Measurements from ENCODE around the gene HOXC6. TPM values are rescaled to one million over a fixed set of nuclear protein-coding genes. Genes with fewer than 3 reads are reported as not detected.
"Not testable (repeated sequence)": the region's sequence is repeated elsewhere in the genome, so short reads cannot be mapped to it uniquely, and the experiment has no call there.

The HOXC6 gene
- total RNA-seq, 1 donor from 2014 or later = not detected

GRCh38 chr12:54038284-54038870, 10.1 kb downstream of the HOXC6 start:
- FAIRE-seq = no peak
- DNase-seq (ENCODE audit: low spot score in 2 of 2) = no peak

DNA sequence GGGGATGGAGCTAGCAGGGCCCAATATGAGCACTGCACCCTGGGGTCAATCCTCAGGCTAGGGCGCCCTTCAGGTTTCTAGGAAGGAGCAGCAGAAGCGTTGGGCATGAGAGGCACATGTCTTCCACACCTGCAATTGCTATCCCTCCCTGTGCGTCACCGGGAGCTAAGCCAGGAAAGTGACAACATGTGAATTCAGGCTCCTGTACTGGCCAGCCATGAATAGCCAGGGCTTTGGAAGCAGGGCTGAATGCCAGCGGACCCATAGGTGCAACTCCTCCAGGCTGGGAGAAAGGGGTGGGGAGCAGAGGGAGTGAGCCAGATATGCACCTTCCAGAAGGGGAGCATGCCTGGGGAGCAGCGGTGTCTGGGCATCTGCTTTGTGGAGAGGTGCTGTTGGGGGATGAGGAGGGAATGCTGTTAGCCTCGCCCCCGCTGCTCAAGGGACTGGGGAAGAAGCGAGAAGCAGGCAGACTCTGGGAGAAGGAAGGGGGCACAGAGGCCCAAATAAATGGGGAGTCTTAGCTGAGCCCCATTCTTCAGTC, 10.7 kb downstream of the HOXC6 start:
- DNase-seq (ENCODE audit: low spot score in 2 of 2) (no peak), FAIRE-seq (no peak)

DNA sequence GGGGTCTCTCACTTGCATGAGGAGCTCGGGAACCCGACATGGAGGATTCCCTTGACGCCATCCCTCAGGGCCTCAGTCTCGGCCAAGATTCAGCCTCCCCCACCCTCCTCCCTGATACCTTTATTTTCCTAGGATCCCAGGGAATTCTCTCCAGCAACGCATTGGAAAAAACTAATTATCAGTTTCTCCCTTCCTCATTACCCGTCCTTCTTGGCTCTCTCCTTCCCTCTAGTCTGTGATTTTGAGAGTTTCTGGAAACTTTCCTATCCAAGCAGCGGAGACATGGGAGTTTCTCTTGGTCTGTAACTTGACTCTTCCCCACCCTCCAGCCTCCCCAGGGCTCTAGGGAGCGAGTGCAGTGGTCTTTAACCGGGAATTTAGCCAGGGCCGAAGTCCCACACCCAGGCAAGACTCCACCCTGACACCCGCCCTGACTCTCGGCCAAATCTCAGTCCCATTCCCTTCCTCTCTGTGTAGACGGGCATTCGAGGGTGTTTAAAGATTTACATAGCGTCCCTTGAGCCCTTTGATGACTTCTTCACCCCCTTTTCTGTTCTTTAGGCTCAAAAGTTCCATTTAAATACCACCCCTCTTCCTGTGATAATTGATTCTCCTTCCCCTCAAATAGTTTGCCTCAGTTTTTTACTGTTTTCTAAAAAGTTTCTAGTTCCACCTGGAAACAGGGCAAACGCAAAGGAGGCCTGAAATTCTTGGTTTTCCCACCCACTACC, 11.3 kb downstream of the HOXC6 start:
- no peak for FAIRE-seq
- no peak for DNase-seq (ENCODE audit: low spot score in 2 of 2)

- FAIRE-seq (no peak), DNase-seq (ENCODE audit: low spot score in 2 of 2) (no peak)
Measured at GRCh38 chr12:54040148-54040494, 11.9 kb downstream of the HOXC6 start.

DNA sequence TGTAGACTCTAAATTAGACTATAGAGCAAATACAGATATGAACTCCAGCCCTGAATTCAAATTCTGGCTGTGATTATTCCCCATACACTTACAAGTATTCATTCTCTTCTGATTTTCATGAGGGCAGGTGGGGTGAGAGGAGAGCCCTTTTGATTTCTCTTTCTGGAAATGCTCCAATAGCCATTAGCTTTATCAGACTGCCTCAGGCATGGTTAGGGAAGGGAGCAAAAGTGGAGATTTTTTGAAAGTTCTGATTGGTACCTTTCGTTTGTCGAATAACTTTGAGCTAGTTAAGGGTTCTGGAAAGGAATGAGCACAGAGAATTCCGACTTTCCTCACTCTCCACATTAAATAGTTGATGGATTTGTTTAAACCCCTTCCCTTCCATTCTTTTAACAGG, 12.4 kb downstream of the HOXC6 start:
- DNase-seq (ENCODE audit: low spot score in 2 of 2) = no peak
- FAIRE-seq = no peak

GRCh38 chr12:54041097-54041690, 13.0 kb downstream of the HOXC6 start:
- DNase-seq (ENCODE audit: low spot score in 2 of 2) (no peak), FAIRE-seq (no peak)

GRCh38 chr12:54042033-54042432, 13.8 kb downstream of the HOXC6 start:
- DNase-seq (ENCODE audit: low spot score in 2 of 2); FAIRE-seq: not testable (repeated sequence)

- FAIRE-seq (no peak), DNase-seq (ENCODE audit: low spot score in 2 of 2) (no peak)
Measured at GRCh38 chr12:54042970-54043853, 15.0 kb downstream of the HOXC6 start.

DNA sequence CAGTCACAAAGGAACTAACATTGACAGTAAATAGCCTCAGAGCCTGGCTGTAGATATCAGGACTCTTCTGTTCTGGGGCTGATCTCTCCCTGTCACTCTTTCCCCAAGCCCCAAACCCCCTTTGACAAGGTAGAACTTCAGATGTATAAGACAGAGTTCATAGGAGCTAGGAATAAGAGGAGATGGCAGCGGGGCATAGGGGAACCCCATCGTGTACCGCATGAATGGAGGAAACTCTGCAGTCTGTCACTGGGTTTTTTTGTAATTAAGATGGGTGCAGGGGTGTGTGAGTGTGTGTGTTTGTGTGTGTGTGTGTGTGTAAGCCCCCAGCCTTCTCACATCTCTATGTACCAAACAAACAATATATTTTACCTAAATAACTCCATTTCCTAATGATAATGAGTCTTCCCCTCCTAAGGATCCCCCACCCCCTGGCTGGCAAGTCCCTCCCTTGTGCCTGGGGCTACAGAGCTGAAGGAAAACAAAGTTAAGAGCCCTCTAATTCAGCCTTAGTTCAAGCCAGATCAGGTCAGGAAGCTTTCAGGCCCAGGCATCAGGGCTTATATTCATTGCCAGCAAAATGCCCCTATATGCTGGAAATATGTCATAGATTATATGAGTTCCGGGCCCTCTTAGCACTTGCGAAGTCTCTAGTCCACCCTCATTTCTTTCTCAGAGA, 16.3 kb downstream of the HOXC6 start:
- DNase-seq (ENCODE audit: low spot score in 2 of 2) = no peak
- FAIRE-seq = no peak

DNA sequence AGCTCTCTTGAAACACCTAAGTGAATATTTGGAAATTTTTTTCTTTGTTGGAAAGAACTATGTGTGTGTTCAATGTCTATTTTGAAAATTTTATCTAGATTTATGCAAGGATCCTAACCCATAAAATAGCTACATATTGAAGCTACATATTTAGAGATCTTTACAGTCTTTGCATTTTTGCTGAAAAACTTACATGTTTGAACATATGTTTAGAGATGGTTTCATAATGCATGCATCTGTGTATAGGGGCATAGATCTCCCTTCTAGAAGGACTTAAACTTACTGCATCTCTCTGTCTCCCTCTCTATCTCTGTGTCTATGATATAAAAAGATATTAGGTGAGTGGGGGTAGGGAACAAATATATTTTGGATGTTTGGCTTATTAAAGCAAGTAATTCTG, 17.2 kb downstream of the HOXC6 start:
- DNase-seq (ENCODE audit: low spot score in 2 of 2) = no peak
- FAIRE-seq = no peak

DNA sequence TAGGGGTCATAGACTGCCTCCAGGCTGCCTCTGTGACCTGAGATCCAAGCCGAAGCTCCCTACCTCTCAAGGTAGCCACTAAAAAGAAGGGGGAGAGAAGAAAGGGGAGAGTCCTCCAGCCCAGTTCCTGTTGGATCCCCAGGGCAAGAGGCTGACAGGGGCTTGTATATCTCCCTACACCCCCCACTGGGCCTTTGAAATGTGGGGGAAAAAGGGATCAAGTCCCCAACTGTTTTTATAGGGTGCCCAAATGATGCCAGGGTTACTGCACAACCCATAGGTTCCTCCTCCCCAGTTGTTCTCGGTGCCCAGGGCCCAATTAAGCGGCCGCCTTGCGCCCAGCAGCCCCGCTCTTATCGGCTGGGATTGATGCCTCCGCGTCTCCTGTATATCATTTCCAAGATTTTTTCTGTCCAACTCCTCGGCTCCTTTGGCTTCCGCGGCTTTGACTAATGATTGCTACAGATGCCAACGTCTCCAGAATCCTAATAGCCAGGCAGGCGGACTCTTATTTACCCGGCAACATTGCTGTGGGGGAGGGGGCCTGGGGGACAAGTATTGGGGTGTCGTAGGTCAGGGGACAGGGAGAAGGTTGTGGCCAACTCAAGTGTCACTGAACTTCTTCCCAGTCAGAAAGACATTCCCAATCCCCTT, 17.8 kb downstream of the HOXC6 start:
- DNase-seq (ENCODE audit: low spot score in 2 of 2) (no peak), FAIRE-seq (no peak)

- FAIRE-seq = no peak
Measured at GRCh38 chr12:54046809-54047159, 18.5 kb downstream of the HOXC6 start.

GRCh38 chr12:54047160-54047963, 19.1 kb downstream of the HOXC6 start:
- FAIRE-seq (no peak), DNase-seq (ENCODE audit: low spot score in 2 of 2) (no peak)

More at GRCh38 chr12:54046809-54047159, 18.5 kb downstream of the HOXC6 start:
- DNase-seq (ENCODE audit: low spot score in 2 of 2) = no peak

GRCh38 chr12:54047964-54048303, 19.7 kb downstream of the HOXC6 start:
- FAIRE-seq (no peak), DNase-seq (ENCODE audit: low spot score in 2 of 2) (no peak)

GRCh38 chr12:54048406-54049093, 20.3 kb downstream of the HOXC6 start:
- DNase-seq (ENCODE audit: low spot score in 2 of 2) (no peak), FAIRE-seq (no peak)

DNA sequence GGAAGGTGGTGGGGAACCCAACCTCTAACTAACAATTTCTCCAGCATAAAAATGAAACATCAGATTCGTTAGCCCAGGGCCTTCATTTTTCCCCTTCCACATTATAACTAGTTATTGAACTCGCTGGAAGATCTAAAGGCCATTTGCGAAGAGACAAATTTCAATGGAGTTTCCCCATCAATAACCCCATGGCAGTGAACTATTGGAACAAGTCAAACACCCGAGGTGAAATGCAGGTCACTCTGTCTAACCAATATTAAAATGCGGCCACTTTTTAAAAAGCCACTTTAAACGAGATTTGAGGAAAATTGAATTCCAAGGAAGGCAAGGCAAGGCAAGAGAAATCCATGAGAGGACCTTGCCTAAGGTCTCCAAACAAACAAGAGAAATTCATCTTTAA, 20.9 kb downstream of the HOXC6 start:
- no peak for DNase-seq (ENCODE audit: low spot score in 2 of 2)
- FAIRE-seq = no peak

DNA sequence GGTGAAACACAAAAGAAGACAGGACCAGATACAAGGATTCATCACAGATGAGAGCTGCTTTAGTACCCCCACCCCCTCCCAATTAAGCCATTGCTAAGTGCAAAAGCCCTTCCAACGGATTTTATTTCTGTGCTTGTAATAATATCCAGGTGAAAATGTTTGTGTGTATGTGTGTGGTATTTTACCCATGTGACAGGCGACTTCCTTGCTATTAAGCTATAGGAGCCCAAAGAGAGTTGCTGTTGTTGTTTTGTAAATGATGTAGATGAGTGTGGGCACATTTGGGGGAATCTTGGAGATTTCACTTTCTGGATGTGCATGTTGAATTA, 22.2 kb downstream of the HOXC6 start:
- no peak for FAIRE-seq
- no peak for DNase-seq (ENCODE audit: low spot score in 2 of 2)

GRCh38 chr12:54051026-54051842, 23.0 kb downstream of the HOXC6 start:
- FAIRE-seq = no peak

More at GRCh38 chr12:54051026-54051842, 23.0 kb downstream of the HOXC6 start:
- DNase-seq (ENCODE audit: low spot score in 2 of 2) = no peak

All from frontal cortex (tissue), 4 donors.